GM18526 (cell line): ENCODE data around the gene UBE2L3.

Experiments used
- POLR2A ChIP-seq: IDR thresholded peaks from 3 replicates; pipeline ENCODE4 v1.6.1; 2011; ENCODE audit not compliant: insufficient read length; ENCODE audit errors: extremely low read depth

UBE2L3 gene

DNA sequence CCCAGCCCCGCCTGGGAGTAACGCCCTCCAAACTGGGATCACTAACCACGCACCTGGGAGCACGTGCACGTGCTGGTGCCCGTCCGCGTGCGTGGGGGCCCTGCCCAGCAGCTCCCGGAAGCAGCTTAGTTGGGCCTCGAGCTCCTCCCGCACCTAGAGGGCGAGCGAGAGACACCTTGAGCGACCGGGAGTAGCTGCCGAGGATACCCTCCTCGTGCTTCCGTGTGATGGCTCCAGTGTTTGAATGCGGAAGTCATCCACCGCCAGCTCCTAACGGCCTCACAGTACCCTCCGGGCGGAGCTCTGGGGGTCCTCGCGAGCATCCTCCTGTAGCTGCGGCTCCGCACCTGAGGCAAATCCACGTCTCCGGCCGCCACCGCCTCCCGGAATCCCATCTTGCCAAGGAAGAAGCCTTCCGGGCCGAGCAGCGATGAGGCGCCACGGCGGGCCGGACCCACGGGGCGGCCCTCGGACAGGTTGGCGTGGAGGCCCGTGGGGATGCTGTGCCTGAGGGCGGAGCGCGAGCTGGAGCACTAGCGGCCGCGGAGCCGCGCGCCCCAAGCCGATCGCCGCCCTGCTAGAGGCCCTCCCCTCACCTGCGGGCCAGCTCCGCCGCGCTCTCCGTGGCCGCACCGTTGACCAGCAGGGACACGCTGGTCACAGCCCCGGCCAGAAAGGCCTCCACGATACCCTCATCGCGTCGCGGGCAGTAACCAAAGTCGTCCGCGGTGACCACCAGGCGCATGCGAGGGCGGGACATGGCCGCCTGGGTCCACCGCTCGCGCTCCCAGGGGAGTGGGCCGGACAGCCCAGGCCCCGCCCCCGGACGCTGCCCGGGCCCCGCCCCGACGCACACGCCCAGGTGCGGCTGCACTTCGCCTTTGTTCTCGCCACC lies 62.0 kb downstream of the UBE2L3 start, which contains the start of gene YDJC:
Gene YDJC, minus strand, starts transcription at position 768 of the 895 bp plus-strand sequence. Its CDS starts 8 bp downstream, at position 760.
- TF ChIP-seq POLR2A: peak; percentile 80

- TF ChIP-seq POLR2A: no peak
Measured at GRCh38 chr22:21631025-21631424, 63.5 kb downstream of the UBE2L3 start.

DNA sequence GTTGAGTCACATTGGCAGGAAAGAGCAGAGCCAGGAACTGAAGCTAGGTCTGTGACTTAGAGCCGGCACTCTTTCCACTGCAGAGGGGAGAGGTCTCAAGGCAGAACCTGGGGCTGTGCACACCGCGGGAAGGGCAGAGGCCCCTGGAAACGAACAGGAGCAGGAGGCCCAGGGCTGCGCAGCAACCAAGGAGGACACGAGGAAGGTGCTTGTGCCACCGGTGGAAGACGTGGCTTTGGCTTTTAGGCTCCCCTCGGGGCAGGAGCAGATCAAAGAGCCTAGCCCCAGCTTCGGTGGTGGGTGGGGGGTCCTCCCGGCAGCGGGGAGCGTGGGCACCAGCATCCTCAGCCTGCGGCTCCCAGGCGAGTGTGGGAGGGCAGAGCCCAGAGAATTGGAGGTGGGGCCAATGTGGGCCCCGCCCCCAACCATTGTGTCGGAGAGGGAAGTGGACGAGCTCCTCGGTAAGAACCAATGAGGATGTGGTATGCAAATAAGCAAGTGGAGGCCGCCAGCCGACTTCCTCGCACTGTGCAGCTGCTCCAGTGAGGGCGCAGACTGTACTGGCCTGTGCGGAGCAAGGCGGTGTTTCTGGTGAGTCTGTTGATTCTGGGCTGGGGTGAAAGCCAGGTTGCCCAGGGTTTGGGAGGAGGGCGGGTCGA lies 64.9 kb downstream of the UBE2L3 start, which contains the start of gene CCDC116:
Gene CCDC116, plus strand, starts transcription at position 524 of the 659 bp plus-strand sequence. CDS start 422 bp downstream, outside the sequence.
- no peak for TF ChIP-seq POLR2A

DNA sequence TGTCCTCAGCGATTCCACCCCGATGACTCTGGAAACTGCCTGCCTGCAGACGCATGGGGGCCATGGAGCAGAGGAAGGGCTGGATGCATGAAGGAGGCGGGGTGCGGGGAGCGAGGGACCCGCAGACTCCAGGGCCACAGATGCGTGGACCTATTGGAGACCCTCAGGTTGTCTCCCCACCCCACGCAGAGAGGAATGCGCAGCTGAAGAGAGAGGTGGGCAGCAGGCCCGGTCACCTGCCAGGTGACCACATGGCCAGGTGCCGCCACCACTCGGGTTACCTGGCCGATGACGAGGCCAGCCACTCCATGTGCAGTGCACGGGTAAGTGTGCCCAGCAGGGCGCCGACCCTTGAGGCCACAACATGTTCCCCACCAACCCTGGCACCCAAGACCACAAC lies 65.4 kb downstream of the UBE2L3 start:
- TF ChIP-seq POLR2A: no peak

GRCh38 chr22:21633481-21633880 lies 66.0 kb downstream of the UBE2L3 start:
- TF ChIP-seq POLR2A: no peak

DNA sequence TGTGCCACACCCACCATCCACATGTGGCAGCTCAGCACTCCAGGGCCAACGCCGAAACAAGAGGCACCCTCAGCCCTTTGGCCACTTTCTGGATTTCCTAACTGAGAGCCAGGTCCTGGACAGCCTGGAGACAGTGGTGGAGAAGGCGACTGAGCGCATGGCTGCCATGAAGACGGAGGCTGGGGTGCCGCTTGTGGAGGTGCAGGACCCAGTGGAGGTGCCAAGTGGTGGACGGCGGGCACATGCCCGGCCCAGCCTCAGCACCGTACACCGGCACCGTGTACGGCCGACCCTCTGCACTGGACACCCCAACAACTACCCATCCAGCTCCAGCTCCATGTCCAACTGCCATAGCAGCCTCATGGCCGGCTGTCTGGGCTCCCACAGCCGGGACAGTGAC lies 66.6 kb downstream of the UBE2L3 start:
- no peak for TF ChIP-seq POLR2A

GRCh38 chr22:21634844-21635243 lies 67.3 kb downstream of the UBE2L3 start:
- no peak for TF ChIP-seq POLR2A

DNA sequence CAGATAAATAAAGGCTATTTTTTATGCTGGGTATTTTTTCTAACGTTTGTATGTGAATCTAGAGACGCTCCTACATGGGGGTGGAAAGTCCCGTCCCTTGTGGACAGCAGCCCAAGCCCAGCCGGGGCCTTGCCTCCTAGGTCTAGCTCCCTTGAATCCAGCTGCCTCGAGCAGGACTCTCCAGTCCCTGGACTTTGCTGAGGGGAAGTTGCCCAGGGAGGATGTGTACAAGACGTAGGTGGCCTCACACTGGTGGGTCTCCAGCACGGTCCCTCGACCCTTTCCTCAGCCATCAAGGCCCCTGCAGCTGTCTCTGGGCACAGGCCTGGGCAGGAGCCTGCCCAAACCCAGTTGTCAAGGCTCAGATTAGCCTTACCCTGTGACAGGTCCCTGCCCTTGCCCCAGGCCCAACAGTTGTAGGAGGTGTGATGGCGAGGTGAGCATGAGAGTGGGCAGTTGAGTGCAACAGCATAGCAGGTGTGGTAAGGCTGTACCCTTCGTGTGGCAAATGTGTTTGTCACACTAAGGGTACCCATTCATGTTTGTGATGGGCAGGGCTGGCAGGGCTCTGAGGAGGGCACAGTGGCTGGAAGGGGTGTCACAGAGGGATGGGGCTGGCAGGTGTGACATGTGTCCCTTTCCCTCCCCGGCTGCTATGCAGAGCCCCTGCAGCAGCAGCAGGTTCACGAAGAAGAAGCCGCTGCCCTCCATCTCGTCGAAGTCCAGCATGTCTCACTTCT lies 68.4 kb downstream of the UBE2L3 start:
- no peak for TF ChIP-seq POLR2A

GRCh38 chr22:21636629-21637218 lies 69.2 kb downstream of the UBE2L3 start:
- TF ChIP-seq POLR2A: no peak

DNA sequence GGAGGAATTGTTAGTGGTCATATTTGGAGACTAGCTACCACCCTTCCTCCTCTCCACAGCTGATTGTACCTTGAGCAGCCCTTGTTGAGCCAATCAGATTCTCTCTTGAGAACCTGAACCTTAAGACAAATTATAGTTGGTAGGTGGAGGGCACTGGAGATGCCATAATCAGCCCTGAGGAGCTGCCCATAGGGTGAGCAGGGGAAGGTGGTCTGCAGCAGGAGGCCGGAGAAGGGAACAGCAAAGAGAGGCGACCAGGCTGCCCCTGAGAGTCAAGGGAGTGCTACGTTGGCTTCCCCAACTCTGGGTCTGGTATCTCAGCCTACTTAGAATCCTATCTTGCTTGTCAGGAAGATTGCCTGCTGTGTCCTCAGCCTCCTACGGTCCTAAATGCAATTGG lies 71.8 kb downstream of the UBE2L3 start:
- no peak for TF ChIP-seq POLR2A

DNA sequence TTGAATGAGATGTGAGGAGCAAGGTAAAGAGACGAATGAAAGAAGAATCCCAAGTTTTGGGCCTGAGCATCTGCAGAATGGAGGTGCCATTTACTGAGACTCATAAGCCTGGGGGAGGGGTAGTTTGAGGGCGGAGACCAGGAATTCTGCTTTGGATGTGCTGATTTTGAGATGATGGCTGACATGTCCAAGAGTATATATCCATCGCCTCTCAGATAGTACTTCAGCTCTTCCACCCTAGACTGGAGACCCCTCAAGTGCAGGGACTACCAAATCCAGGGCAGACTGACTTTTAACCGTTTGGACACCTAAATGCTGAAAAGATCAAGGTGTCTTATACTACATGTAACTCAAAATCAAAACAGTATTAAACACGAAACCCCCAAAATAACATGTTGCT lies 73.3 kb downstream of the UBE2L3 start:
- TF ChIP-seq POLR2A: no peak

- TF ChIP-seq POLR2A: no peak
Measured at GRCh38 chr22:21641417-21641788, 73.9 kb downstream of the UBE2L3 start.

DNA sequence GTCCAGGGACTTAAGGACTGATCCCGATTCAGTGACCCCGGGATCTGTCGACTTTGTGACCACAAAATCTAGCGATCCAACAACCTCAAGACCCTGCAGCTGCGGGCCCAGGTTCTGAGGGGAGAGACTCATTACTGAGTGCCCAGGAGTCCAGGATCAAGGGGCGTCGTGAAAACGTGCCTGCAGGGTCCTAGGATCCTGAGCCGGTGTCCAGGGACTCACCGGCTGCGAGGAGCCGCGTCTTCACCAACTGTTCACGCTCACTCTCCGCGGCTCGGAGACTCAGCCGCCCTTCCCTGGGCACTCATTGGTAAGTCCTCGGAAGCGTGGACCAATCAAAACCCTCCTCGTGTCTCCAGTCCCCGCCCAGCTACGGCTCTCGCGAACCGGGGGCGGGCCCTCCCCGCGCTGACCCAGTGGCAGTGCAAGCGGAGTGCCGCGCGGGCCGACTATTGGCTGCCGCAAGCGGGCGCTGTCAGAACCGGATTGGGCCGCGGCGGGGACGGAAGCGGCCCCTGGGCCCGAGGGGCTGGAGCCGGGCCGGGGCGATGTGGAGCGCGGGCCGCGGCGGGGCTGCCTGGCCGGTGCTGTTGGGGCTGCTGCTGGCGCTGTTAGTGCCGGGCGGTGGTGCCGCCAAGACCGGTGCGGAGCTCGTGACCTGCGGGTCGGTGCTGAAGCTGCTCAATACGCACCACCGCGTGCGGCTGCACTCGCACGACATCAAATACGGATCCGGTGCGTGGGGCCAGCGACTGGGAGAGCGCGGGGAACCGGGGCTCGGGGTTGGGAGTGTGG lies 74.5 kb downstream of the UBE2L3 start, which contains the start of gene SDF2L1:
Gene SDF2L1, plus strand, starts transcription at position 514 of the 795 bp plus-strand sequence. Its CDS starts 35 bp downstream, at position 549.
- TF ChIP-seq POLR2A: peak; percentile 85
